GM15510 (cell line): Measurements from ENCODE around the gene SMC6.

Source experiments
- POLR2A ChIP-seq: IDR thresholded peaks from 3 replicates; pipeline ENCODE4 v1.6.1; 2011; ENCODE audit warnings: borderline replicate concordance; ENCODE audit not compliant: insufficient read length; ENCODE audit errors: extremely low read depth

The SMC6 gene

DNA sequence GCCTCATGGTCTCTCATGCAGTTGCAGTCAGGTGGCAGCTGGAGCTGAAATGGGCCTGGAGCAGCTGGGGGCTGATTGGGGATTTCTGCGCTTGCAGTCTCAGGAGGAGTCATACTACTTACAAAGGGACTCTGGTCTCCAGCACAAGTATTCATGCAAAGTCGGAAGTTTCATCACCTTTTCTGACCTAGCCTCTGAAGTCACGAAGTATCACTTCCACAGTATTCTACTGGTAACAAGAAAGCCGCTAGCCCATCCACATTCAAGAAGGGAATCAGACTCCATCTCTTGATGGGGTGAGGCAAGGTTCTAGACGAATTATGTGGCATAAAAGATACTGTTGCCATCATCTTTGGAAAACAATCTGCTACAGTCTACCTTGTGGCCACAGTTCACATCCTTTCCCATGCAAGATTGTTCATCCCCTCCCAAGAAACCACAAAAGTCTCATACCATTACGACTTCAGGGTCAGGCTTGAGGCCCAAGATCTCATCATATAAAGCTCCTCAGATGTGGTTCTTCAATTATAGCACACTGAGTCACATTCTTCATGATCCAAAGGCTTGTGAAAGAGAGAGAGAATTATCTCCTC, 95.3 kb downstream of the SMC6 start:
- TF ChIP-seq POLR2A, result no peak

DNA sequence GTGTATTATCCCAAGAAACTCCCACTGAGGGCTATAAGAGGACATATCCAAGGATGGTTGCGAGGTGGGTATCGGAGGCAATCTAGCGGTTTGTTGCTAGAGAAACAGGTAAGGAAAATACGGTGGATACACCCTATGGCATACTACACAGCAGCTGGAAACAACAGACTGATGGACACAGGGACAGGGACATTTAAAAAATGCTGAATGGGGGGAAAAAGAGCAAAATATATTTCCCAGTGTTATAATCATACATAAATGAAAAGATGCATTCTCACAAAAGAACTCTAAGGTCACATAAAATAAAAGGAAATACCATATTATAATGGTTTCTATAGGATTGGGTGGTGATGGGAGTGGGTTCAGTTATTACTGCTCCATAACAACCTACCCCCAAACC, 95.9 kb downstream of the SMC6 start:
- TF ChIP-seq POLR2A, result no peak

GRCh38 chr2:17652681-17653394, 100.8 kb downstream of the SMC6 start:
- TF ChIP-seq POLR2A, result no peak

- TF ChIP-seq POLR2A, result no peak
Observed at GRCh38 chr2:17649026-17649425, 104.6 kb downstream of the SMC6 start.

DNA sequence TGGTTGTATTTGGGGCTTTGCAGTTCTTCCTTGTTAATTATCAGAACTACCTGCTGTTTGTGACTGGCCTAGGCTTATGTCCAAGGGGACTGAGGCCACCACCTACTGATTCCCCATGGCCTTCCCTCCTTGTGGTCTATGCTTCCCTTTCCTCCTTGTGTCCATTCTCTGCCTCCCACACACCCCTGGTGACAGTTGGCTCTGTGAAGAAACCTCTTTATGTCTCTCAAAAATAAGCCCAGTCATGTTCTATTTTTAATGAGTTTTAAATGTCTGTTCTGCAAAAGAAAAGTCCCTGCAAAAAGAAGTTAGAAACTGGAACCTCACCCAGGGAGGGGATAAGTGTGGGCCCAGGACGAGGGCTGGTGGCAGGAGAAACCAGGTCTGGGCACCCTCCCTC, 105.0 kb downstream of the SMC6 start:
- TF ChIP-seq POLR2A, result no peak

DNA sequence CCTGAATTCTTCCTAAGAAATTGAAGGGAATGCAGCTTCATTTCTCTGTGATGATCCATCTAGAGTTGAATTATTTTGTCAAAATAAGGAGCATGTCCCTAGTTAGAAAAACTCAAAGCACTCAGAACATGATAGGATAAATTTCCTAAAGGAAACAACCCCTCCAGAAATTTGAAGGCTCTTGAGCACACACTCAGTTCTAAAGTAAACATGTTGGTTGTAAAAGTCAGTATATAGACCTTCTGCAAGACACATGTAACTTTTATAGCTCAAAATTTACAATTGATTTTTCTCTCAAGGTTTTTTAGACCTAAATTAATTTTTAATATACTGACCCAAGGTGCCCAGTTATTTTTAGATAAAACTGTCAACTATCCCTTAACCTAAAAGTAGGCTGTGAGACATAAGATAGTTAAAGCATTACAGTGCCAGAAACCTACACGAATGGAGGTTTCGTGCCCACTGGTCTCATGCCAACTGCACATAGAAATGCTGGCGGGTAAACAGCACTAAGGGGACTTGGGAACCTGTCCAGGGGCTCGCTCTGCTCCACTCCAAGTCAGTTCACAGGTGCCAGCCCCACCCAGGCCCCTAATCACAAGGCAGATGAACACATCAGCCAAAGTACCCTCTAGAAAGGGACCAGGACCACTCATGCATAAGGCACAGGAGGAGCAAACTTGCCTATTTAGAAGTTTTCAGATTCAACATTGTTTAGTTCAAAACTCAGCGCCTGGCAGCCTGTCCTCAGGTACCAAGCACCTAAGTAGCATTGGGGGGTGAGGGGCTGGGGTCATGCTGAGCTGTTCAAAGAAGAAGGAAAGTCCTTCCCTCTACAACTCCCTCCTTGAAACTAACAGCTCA, 106.5 kb downstream of the SMC6 start:
- no peak for TF ChIP-seq POLR2A

DNA sequence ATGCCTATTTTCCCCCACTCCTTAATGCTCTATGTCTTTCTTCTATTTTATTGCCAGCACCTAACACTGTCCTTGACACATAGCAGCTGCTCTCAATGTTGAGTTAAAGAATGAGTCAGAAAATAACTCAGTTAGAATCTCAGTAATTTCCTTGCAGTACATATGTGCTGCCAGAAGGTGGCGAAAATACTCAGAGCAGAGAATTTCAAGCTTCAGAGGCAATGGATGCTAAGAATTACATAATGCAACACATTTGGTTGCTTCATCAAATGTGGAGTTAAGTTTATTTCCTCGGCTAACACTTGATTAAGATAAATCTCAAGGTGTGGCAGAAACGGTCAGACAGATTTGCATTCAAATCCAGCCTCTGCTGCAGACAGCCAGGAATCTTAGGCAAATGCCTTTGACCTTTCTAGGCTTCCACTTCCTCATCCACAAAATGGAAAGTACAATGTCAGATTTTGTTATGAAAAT, 107.5 kb downstream of the SMC6 start:
- TF ChIP-seq POLR2A, result no peak

GRCh38 chr2:17644997-17645720, 108.5 kb downstream of the SMC6 start:
- TF ChIP-seq POLR2A, result no peak

DNA sequence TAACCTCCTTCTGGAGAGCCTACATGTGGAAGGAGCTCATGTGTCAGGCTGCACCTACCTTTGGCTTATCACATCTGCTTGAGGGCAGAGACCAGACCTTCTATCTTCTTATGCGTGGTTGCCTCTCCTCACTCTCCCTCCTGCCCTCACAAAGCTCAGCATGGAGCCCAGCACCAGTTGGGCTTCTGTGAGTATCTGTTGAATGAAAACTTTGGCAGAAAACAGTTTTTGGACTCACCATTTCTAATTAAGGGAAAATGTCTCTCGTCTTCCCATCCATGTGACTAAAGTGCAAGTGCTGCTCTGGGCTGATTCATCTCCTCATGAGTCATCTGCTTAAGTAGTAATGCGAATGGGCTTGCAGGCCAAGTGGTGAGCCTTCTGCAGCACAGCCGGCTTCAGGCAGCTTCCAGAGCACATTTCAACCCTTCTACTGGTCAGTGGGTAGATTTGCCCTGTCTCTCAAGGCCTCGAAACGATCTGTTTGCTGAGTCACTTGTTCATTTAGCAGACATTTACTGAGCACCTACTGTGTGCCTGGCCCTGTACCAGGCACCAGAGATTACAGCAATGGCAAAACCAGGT, 110.5 kb downstream of the SMC6 start:
- TF ChIP-seq POLR2A, result no peak

DNA sequence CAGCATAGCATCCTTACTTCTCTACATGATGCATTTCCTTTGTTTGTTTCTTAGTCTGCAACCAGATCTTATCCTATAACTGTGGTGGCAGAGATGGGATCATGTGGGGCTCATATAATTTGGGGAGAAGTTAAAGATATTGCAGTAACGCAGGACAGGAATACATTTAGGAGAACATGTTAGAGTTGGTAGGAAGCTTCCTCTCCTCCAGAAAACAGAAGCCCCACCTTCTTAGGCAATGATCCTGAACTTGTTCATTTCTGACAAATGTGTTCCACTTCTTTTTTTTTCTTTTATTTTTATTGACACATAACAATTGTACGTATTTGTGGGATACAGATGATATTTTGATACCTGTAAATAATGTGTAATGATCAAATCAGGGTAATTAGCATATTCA, 113.2 kb downstream of the SMC6 start:
- TF ChIP-seq POLR2A, result no peak

- no peak for TF ChIP-seq POLR2A
Observed at GRCh38 chr2:17638196-17638743, 115.3 kb downstream of the SMC6 start.

DNA sequence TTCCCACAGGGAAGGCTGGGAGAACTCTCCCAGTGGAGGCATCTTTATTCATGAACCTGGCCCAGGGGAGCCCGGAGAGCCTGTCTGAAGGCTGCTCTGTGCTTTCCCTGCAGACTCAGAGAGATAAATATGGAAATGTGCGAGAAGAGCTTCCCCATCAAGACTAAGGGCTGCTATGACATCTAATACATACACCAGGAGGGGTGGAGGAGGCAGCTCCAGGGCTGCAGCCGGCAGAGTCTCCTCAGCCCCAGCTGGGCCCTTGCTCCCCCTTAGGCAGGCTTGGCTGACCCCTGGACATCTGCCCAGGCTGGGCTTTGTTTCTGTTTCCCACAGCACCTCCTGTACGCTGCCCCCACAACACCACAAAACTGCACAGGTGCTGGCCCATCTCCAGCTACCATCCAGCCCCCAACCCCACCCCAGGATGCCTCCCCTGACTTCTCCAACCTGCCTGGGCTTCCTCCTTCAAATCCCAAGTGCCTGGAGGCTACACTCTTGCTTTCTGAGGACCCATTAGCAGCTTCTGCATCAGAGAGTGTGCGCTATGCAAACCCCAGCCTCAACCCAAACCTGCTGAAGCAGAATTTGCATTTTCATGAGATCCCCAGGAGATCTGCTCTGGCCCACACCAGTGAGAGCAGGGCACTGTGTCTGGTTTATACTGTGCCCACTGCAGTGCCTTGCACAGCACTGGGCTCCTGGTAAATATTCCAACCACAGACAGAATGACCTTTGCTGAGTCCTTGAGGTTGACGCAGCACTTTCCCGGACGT, 116.3 kb downstream of the SMC6 start:
- TF ChIP-seq POLR2A, result no peak

GRCh38 chr2:17636257-17636656, 117.4 kb downstream of the SMC6 start:
- TF ChIP-seq POLR2A, result no peak
